OCI-LY7 (cell line): ENCODE measurements around the gene TTLL5.

Experiments used
- EZH2phosphoT487 ChIP-seq: fragments of 200-600 bp; sonication (generic); IDR thresholded peaks from 2 replicates; pipeline ENCODE4 v1.6.1; 2018; ENCODE audit warnings: low read depth, borderline replicate concordance, mild to moderate bottlenecking, mixed run types, antibody characterized with exemption, low read length, moderate library complexity, mixed read lengths
- TF ChIP-seq, protein P1 (sequence below): fragments of 200-600 bp; sonication (generic); conservative IDR thresholded peaks from 2 replicates; pipeline ENCODE4 v1.5.1; 2014; ENCODE audit warnings: mild to moderate bottlenecking, antibody characterized with exemption, low read length, moderate library complexity, mixed read lengths

GRCh38 chr14:75769047-75769685 is 108.1 kb downstream of the TTLL5 start:
- TF ChIP-seq, protein P1, sequence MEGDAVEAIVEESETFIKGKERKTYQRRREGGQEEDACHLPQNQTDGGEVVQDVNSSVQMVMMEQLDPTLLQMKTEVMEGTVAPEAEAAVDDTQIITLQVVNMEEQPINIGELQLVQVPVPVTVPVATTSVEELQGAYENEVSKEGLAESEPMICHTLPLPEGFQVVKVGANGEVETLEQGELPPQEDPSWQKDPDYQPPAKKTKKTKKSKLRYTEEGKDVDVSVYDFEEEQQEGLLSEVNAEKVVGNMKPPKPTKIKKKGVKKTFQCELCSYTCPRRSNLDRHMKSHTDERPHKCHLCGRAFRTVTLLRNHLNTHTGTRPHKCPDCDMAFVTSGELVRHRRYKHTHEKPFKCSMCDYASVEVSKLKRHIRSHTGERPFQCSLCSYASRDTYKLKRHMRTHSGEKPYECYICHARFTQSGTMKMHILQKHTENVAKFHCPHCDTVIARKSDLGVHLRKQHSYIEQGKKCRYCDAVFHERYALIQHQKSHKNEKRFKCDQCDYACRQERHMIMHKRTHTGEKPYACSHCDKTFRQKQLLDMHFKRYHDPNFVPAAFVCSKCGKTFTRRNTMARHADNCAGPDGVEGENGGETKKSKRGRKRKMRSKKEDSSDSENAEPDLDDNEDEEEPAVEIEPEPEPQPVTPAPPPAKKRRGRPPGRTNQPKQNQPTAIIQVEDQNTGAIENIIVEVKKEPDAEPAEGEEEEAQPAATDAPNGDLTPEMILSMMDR: no peak
- TF ChIP-seq EZH2phosphoT487: no peak
